GM12875 (cell line): ENCODE results near the gene POU2AF1.

Experiments
- H3K4me3 ChIP-seq: one replicate; pipeline ENCODE4 v1.5.1; 2011; ENCODE audit warnings: low read depth, low read length, control low read depth
- CTCF ChIP-seq: IDR thresholded peaks from 2 replicates; pipeline ENCODE4 v1.5.1; 2011; ENCODE audit warnings: low read depth, mild to moderate bottlenecking, control low read depth, inconsistent platforms, low read length, moderate library complexity, borderline replicate concordance; ENCODE audit not compliant: insufficient read depth

POU2AF1 gene

GRCh38 chr11:111336062-111336461, 43.0 kb downstream of the POU2AF1 start:
- no peak overlapping the region for H3K4me3 ChIP-seq

GRCh38 chr11:111335549-111335948, 43.5 kb downstream of the POU2AF1 start:
- TF ChIP-seq CTCF = no peak
- no peak overlapping the region for H3K4me3 ChIP-seq

More at GRCh38 chr11:111336062-111336461, 43.0 kb downstream of the POU2AF1 start:
- no peak for TF ChIP-seq CTCF

GRCh38 chr11:111334532-111335502, 44.3 kb downstream of the POU2AF1 start:
- no peak overlapping the region for H3K4me3 ChIP-seq
- TF ChIP-seq CTCF = no peak

- no peak overlapping the region for H3K4me3 ChIP-seq
- no peak for TF ChIP-seq CTCF
Observed at GRCh38 chr11:111331711-111332479, 47.2 kb downstream of the POU2AF1 start.

- no peak overlapping the region for H3K4me3 ChIP-seq
- TF ChIP-seq CTCF = no peak
Observed at GRCh38 chr11:111330234-111330893, 48.7 kb downstream of the POU2AF1 start.

GRCh38 chr11:111329306-111330204, 49.5 kb downstream of the POU2AF1 start:
- no peak for TF ChIP-seq CTCF
- H3K4me3 ChIP-seq = no peak overlapping the region
